ENCODE measurements around the gene SCN1B. TPM values are rescaled to one million over a fixed set of nuclear protein-coding genes. Genes with fewer than 3 reads are reported as not detected.

SCN1B gene
- total RNA-seq, 5 donors from 2014 or later (not counting 1 experiment from before 2014, with no cell fraction given), result 1.1 to 4.3 (median 3.7) TPM

DNA sequence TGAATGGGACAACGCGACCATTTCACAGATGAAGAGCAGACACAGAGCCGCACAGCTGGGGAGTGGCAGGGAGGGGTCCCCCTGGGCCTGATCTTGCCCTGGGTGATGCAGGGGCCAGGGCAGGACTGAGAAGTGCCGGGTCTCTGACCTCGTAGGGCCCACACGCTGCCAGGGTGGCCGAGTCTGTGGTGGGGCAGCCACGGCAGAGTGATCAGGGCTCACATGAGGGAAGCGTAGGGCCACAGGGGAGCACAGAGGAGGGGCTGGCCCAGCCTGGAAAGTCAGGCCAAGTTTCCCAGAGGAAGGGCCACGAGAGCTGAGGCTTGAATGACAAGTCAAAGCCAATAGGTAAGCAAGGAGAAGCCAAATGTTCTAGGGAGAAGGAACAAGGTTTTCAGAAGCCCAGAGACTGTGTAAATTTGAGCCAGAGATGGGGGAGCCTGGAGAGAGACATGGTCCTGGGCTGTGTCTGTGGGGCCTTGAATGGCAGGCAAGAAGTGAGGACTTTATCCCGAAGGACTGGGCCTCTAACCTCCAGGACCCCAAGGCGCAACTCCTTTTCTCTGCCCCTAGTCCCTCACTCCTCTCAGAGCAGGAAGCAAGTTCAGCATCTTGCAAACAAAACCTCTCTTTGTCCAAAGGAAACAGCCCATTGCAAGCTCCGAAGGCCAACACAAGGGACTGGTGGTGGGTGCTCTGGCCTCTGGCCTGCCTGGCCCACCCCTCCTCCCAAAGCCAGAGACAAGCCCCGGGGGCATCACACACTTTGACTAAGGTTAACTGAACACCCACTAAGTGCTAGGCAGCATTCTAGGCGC lies 53.6 kb downstream of the SCN1B start:
- H3K36me3 Mint-ChIP-seq, result no peaks in the 10 kb centered on the region
- H3K27me3 Mint-ChIP-seq, result peaks cover under 1 to 3% of the 10 kb centered on the region in 2 donors
- H3K27ac Mint-ChIP-seq, result peak overlapping the region in 1 of 2 donors; percentile 12
- Histone ChIP-seq H3K4me1 (ENCODE audit: control insufficient read depth in 1 of 2, extremely low read depth in 1 of 2, insufficient read depth in 2 of 2, low read length in 2 of 2) (peaks cover 0 to 24% of the 10 kb centered on the region in 2 experiments), H3K9me3 (no peaks in the 10 kb centered on the region), H3K36me3 (ENCODE audit: control insufficient read depth in 2 of 2, extremely low read depth in 1 of 2, insufficient read depth in 1 of 2, low read length in 1 of 2) (no peaks in the 10 kb centered on the region), H3K27me3 (replicated peaks in 1 of 2; ENCODE audit: control insufficient read depth in 2 of 2, extremely low read depth in 1 of 2, insufficient read depth in 2 of 2, low read length in 1 of 2) (peaks cover 0 to 16% of the 10 kb centered on the region in 2 experiments), H3K27ac (ENCODE audit: low read length) (no peak overlapping the region), H3K4me3 (ENCODE audit: control insufficient read depth in 1 of 2, extremely low read depth in 1 of 2, low read length in 1 of 2) (no peak overlapping the region)
- CTCF ChIA-PET, result interaction anchor here in 1 of 2 donors (0.6 kb wide), 1 partner anchor 33 kb away, joined by 3 read pairs; no protein-coding TSS in a partner anchor
- ATAC-seq (replicated peaks in 1 of 4), result no peak
- H3K4me1 Mint-ChIP-seq, result peaks cover 7 to 16% (median 8%) of the 10 kb centered on the region in 3 donors
- H3K9me3 Mint-ChIP-seq, result no peaks in the 10 kb centered on the region
- H3K4me3 Mint-ChIP-seq, result no peak overlapping the region
- WGBS (ENCODE audit: insufficient coverage), result 86% methylated on average over 12 of the region's 15 CpGs
- POLR2A ChIA-PET, result no interaction called here
- DNase-seq, result no peak

DNA sequence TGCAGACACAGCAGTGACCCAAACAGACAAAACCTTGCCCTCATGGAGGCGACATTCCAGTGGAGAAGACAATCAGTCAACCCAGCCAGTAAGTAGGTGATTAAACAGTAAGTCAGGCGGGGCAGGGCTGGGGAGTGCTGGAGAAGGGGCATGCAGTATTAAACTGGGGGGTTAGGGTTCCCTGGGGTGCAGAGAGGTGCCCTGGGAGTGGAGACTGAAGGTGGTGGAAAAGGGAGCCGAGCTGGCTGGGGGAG lies 54.2 kb downstream of the SCN1B start:
- Mint-ChIP-seq H3K27ac (no peak overlapping the region), H3K27me3 (no peaks in the 10 kb centered on the region), H3K9me3 (no peaks in the 10 kb centered on the region), H3K4me3 (no peak overlapping the region), H3K4me1 (peaks cover 7 to 16% (median 7%) of the 10 kb centered on the region in 3 donors), H3K36me3 (no peaks in the 10 kb centered on the region)
- ChIA-PET CTCF (no interaction called here), POLR2A (no interaction called here)
- Histone ChIP-seq H3K4me1 (ENCODE audit: control insufficient read depth in 1 of 2, extremely low read depth in 1 of 2, insufficient read depth in 2 of 2, low read length in 2 of 2) (peaks cover 0 to 24% of the 10 kb centered on the region in 2 experiments), H3K27me3 (replicated peaks in 1 of 2; ENCODE audit: control insufficient read depth in 2 of 2, extremely low read depth in 1 of 2, insufficient read depth in 2 of 2, low read length in 1 of 2) (peaks cover 0 to 17% of the 10 kb centered on the region in 2 experiments), H3K4me3 (ENCODE audit: control insufficient read depth in 1 of 2, extremely low read depth in 1 of 2, low read length in 1 of 2) (no peak overlapping the region), H3K27ac (ENCODE audit: low read length) (no peak overlapping the region), H3K36me3 (ENCODE audit: control insufficient read depth in 2 of 2, extremely low read depth in 1 of 2, insufficient read depth in 1 of 2, low read length in 1 of 2) (no peaks in the 10 kb centered on the region), H3K9me3 (no peaks in the 10 kb centered on the region)
- DNase-seq, result no peak
- ATAC-seq (replicated peaks in 1 of 4), result no peak
- WGBS (ENCODE audit: insufficient coverage), result 83% methylated on average over 2 of the region's 3 CpGs

- Mint-ChIP-seq H3K4me1 (peaks cover 7 to 20% (median 12%) of the 10 kb centered on the region in 3 donors), H3K4me3 (peak overlapping the region in 1 of 3 donors; percentile 20), H3K27ac (peak overlapping the region; percentile 53 to 72), H3K9me3 (no peaks in the 10 kb centered on the region), H3K27me3 (peaks cover 0 to 7% of the 10 kb centered on the region in 2 donors), H3K36me3 (no peaks in the 10 kb centered on the region)
- no peaks in the 10 kb centered on the region for H3K36me3 ChIP-seq (ENCODE audit: control insufficient read depth in 2 of 2, extremely low read depth in 1 of 2, insufficient read depth in 1 of 2, low read length in 1 of 2)
- H3K9me3 ChIP-seq, result no peaks in the 10 kb centered on the region
- H3K27me3 ChIP-seq (replicated peaks in 1 of 2; ENCODE audit: control insufficient read depth in 2 of 2, extremely low read depth in 1 of 2, insufficient read depth in 2 of 2, low read length in 1 of 2), result peaks cover 0 to 17% of the 10 kb centered on the region in 2 experiments
- no peak for DNase-seq
- ChIA-PET POLR2A (no interaction called here), CTCF (interaction anchor here (0.6 to 1.4 kb wide), 2 partner anchors 19 to 188 kb away, joined by 3 to 4 read pairs; no protein-coding TSS in a partner anchor)
- peak in 1 of 4 experiments; percentile 19 for ATAC-seq (replicated peaks in 1 of 4)
- H3K27ac ChIP-seq (ENCODE audit: low read length), result peak overlapping the region; percentile 28
- 17% methylated on average over 3 of the region's 6 CpGs for WGBS (ENCODE audit: insufficient coverage)
- no peak overlapping the region for H3K4me3 ChIP-seq (ENCODE audit: control insufficient read depth in 1 of 2, extremely low read depth in 1 of 2, low read length in 1 of 2)
- H3K4me1 ChIP-seq (ENCODE audit: control insufficient read depth in 1 of 2, extremely low read depth in 1 of 2, insufficient read depth in 2 of 2, low read length in 2 of 2), result peaks cover 0 to 33% of the 10 kb centered on the region in 2 experiments
Observed at GRCh38 chr19:35085947-35086346, 55.7 kb downstream of the SCN1B start.

- peaks cover 0 to 33% of the 10 kb centered on the region in 2 experiments for H3K4me1 ChIP-seq (ENCODE audit: control insufficient read depth in 1 of 2, extremely low read depth in 1 of 2, insufficient read depth in 2 of 2, low read length in 2 of 2)
- Mint-ChIP-seq H3K9me3 (no peaks in the 10 kb centered on the region), H3K27me3 (peaks cover 0 to 9% of the 10 kb centered on the region in 2 donors), H3K27ac (peak overlapping the region in 1 of 2 donors; percentile 72), H3K36me3 (no peaks in the 10 kb centered on the region), H3K4me1 (peaks cover 7 to 20% (median 12%) of the 10 kb centered on the region in 3 donors), H3K4me3 (no peak overlapping the region)
- 77% methylated on average over 8 of the region's 8 CpGs for WGBS (ENCODE audit: insufficient coverage)
- H3K27me3 ChIP-seq (replicated peaks in 1 of 2; ENCODE audit: control insufficient read depth in 2 of 2, extremely low read depth in 1 of 2, insufficient read depth in 2 of 2, low read length in 1 of 2), result peaks cover under 1 to 22% of the 10 kb centered on the region in 2 experiments
- no peak overlapping the region for H3K27ac ChIP-seq (ENCODE audit: low read length)
- H3K4me3 ChIP-seq (ENCODE audit: control insufficient read depth in 1 of 2, extremely low read depth in 1 of 2, low read length in 1 of 2), result no peak overlapping the region
- no peaks in the 10 kb centered on the region for H3K36me3 ChIP-seq (ENCODE audit: control insufficient read depth in 2 of 2, extremely low read depth in 1 of 2, insufficient read depth in 1 of 2, low read length in 1 of 2)
- POLR2A ChIA-PET, result interaction anchor here in 1 of 2 donors (0.6 kb wide), 1 partner anchor 828 kb away, joined by 7 read pairs; no protein-coding TSS in a partner anchor
- H3K9me3 ChIP-seq, result no peaks in the 10 kb centered on the region
- DNase-seq (no peak), ATAC-seq (replicated peaks in 1 of 4) (no peak)
- CTCF ChIA-PET, result interaction anchor here (0.6 to 1.4 kb wide), 2 partner anchors 20 to 188 kb away, joined by 3 to 4 read pairs; no protein-coding TSS in a partner anchor
Observed at GRCh38 chr19:35086455-35086854, 56.2 kb downstream of the SCN1B start.

GRCh38 chr19:35087393-35087792 lies 57.1 kb downstream of the SCN1B start:
- POLR2A ChIA-PET, result no interaction called here
- Mint-ChIP-seq H3K9me3 (no peaks in the 10 kb centered on the region), H3K4me1 (peaks cover 7 to 20% (median 12%) of the 10 kb centered on the region in 3 donors), H3K27ac (peak overlapping the region in 1 of 2 donors; percentile 5), H3K36me3 (no peaks in the 10 kb centered on the region), H3K27me3 (peaks cover 0 to 9% of the 10 kb centered on the region in 2 donors), H3K4me3 (no peak overlapping the region)
- CTCF ChIA-PET, result no interaction called here
- Histone ChIP-seq H3K27ac (ENCODE audit: low read length) (no peak overlapping the region), H3K27me3 (replicated peaks in 1 of 2; ENCODE audit: control insufficient read depth in 2 of 2, extremely low read depth in 1 of 2, insufficient read depth in 2 of 2, low read length in 1 of 2) (peaks cover 2 to 26% of the 10 kb centered on the region in 2 experiments), H3K4me3 (ENCODE audit: control insufficient read depth in 1 of 2, extremely low read depth in 1 of 2, low read length in 1 of 2) (no peak overlapping the region), H3K9me3 (no peaks in the 10 kb centered on the region), H3K4me1 (ENCODE audit: control insufficient read depth in 1 of 2, extremely low read depth in 1 of 2, insufficient read depth in 2 of 2, low read length in 2 of 2) (peaks cover 0 to 33% of the 10 kb centered on the region in 2 experiments), H3K36me3 (ENCODE audit: control insufficient read depth in 2 of 2, extremely low read depth in 1 of 2, insufficient read depth in 1 of 2, low read length in 1 of 2) (no peaks in the 10 kb centered on the region)
- DNase-seq (no peak), ATAC-seq (replicated peaks in 1 of 4) (no peak)

DNA sequence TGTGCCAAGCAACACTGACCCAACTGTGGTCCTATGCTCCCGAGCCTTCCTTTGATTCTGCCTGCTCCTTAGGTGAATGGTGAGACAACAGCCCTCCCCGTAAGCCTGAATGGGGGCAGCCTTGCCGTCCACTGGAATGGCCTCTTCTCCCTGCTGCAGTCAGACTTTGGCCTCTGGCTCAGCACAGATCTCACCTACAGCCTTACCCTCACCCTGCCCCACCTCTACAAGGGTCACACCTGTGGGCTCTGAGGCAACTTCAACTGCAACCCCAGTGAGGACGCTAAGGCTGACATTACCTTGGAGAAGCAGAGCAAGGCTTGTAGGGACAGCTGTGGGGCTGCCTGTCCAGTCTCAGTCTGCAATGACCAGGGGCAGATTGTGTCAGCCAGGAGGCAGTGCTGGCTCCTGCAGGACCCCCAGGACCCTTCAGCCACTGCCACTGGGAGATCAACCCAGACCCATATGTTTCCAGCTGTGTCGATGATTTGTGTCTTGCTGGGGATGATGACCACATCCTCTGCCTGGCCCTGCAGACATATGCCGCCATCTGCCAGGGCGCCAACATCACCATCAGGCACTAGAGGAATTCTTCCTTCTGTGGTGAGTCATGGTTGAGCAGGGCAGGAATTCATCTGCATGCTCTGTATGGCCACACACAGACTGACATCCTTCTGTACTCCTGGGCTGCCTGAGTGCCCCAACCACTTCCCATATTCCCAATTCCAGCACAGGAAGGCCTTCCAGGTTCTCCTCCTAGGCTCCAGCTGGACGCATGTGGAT lies 58.1 kb downstream of the SCN1B start:
- H3K27ac ChIP-seq (ENCODE audit: low read length), result no peak overlapping the region
- no peaks in the 10 kb centered on the region for H3K9me3 Mint-ChIP-seq
- peaks cover 0 to 9% of the 10 kb centered on the region in 2 donors for H3K27me3 Mint-ChIP-seq
- WGBS (ENCODE audit: insufficient coverage), result 80% methylated on average over 6 of the region's 8 CpGs
- peaks cover 0 to 33% of the 10 kb centered on the region in 2 experiments for H3K4me1 ChIP-seq (ENCODE audit: control insufficient read depth in 1 of 2, extremely low read depth in 1 of 2, insufficient read depth in 2 of 2, low read length in 2 of 2)
- no peak for ATAC-seq (replicated peaks in 1 of 4)
- H3K4me3 ChIP-seq (ENCODE audit: control insufficient read depth in 1 of 2, extremely low read depth in 1 of 2, low read length in 1 of 2), result no peak overlapping the region
- peaks cover 7 to 20% (median 12%) of the 10 kb centered on the region in 3 donors for H3K4me1 Mint-ChIP-seq
- H3K27ac Mint-ChIP-seq, result no peak overlapping the region
- H3K4me3 Mint-ChIP-seq, result no peak overlapping the region
- H3K36me3 ChIP-seq (ENCODE audit: control insufficient read depth in 2 of 2, extremely low read depth in 1 of 2, insufficient read depth in 1 of 2, low read length in 1 of 2), result no peaks in the 10 kb centered on the region
- no peak for DNase-seq
- H3K9me3 ChIP-seq, result no peaks in the 10 kb centered on the region
- H3K36me3 Mint-ChIP-seq, result no peaks in the 10 kb centered on the region
- POLR2A ChIA-PET, result no interaction called here
- CTCF ChIA-PET, result no interaction called here
- peaks cover 2 to 27% of the 10 kb centered on the region in 2 experiments for H3K27me3 ChIP-seq (replicated peaks in 1 of 2; ENCODE audit: control insufficient read depth in 2 of 2, extremely low read depth in 1 of 2, insufficient read depth in 2 of 2, low read length in 1 of 2)

Measured in T-cell (primary cell).